ENCODE data around the gene NUP98.

NUP98 gene

GRCh38 chr11:3737386-3737933, 59.9 kb downstream of the NUP98 start:
- H3K4me3 ChIP-seq (ENCODE audit: low read depth, low read length), result no peak overlapping the region
- TF ChIP-seq CTCF (IDR thresholded peaks at IDR 0.05; ENCODE audit: borderline replicate concordance, insufficient read depth, low read depth, low read length), result no peak

GRCh38 chr11:3736816-3737215, 60.5 kb downstream of the NUP98 start:
- no peak for TF ChIP-seq CTCF (IDR thresholded peaks at IDR 0.05; ENCODE audit: borderline replicate concordance, insufficient read depth, low read depth, low read length)
- H3K4me3 ChIP-seq (ENCODE audit: low read depth, low read length), result no peak overlapping the region

GRCh38 chr11:3735827-3736226, 61.5 kb downstream of the NUP98 start:
- H3K4me3 ChIP-seq (ENCODE audit: low read depth, low read length), result no peak overlapping the region
- no peak for TF ChIP-seq CTCF (IDR thresholded peaks at IDR 0.05; ENCODE audit: borderline replicate concordance, insufficient read depth, low read depth, low read length)

- no peak for TF ChIP-seq CTCF (IDR thresholded peaks at IDR 0.05; ENCODE audit: borderline replicate concordance, insufficient read depth, low read depth, low read length)
- H3K4me3 ChIP-seq (ENCODE audit: low read depth, low read length), result no peak overlapping the region
Observed at GRCh38 chr11:3732671-3733436, 64.5 kb downstream of the NUP98 start.

GRCh38 chr11:3723014-3723708, 74.2 kb downstream of the NUP98 start:
- H3K4me3 ChIP-seq (ENCODE audit: low read depth, low read length), result no peak overlapping the region
- TF ChIP-seq CTCF (IDR thresholded peaks at IDR 0.05; ENCODE audit: borderline replicate concordance, insufficient read depth, low read depth, low read length), result no peak

- no peak overlapping the region for H3K4me3 ChIP-seq (ENCODE audit: low read depth, low read length)
- no peak for TF ChIP-seq CTCF (IDR thresholded peaks at IDR 0.05; ENCODE audit: borderline replicate concordance, insufficient read depth, low read depth, low read length)
Observed at GRCh38 chr11:3722100-3722499, 75.3 kb downstream of the NUP98 start.

All from GM12875 (cell line).